HepG2 (cell line): ENCODE results near the gene SLC22A7.

ENCODE experiments used
- CHD2 ChIP-seq: IDR thresholded peaks from 2 replicates; pipeline ENCODE4 v1.6.1; 2011; ENCODE audit warnings: low read depth, low read length, improper control_type of control experiment
- MAFK ChIP-seq, 2 experiments: IDR thresholded peaks in 1 of 2; conservative IDR thresholded peaks in 1 of 2; 2 replicates each; pipeline ENCODE4 v1.6.1; 2011; ENCODE audit warnings: improper control_type of control experiment in 2 of 2, low read length in 2 of 2
- PHF21A ChIP-seq: sonication (generic); formaldehyde crosslinking; IDR thresholded peaks from 2 replicates; pipeline ENCODE4 v1.5.0; 2020; ENCODE audit warnings: mild to moderate bottlenecking, missing genetic modification reagents
- PITX1 ChIP-seq: sonication (generic); formaldehyde crosslinking; IDR thresholded peaks from 2 replicates; pipeline ENCODE4 v1.5.1; 2020; ENCODE audit warnings: mild to moderate bottlenecking, missing genetic modification reagents
- POLR2G ChIP-seq: fragments of 200-400 bp; formaldehyde crosslinking; IDR thresholded peaks from 2 replicates; pipeline ENCODE4 v1.6.1; 2018; ENCODE audit warnings: mild to moderate bottlenecking, low read depth, low read length, moderate library complexity
- RFX5 ChIP-seq: IDR thresholded peaks from 2 replicates; pipeline ENCODE4 v1.6.1; 2011; ENCODE audit warnings: low read depth, low read length, improper control_type of control experiment
- TP53 ChIP-seq: sonication (generic); formaldehyde crosslinking; conservative IDR thresholded peaks from 2 replicates; pipeline ENCODE4 v1.4.0; 2020; ENCODE audit warnings: missing genetic modification reagents
- ZBTB7A ChIP-seq: sonication (generic); formaldehyde crosslinking; IDR thresholded peaks from 2 replicates; pipeline ENCODE4 v1.8.0; 2022; ENCODE audit warnings: mild to moderate bottlenecking, missing genetic modification reagents
- ZNF564 ChIP-seq: sonication (generic); formaldehyde crosslinking; IDR thresholded peaks from 2 replicates; pipeline ENCODE4 v1.8.1; 2023; ENCODE audit warnings: mild to moderate bottlenecking, missing genetic modification reagents
- ZNF747 ChIP-seq: sonication (generic); formaldehyde crosslinking; IDR thresholded peaks from 2 replicates; pipeline ENCODE4 v1.8.1; 2023; ENCODE audit warnings: missing genetic modification reagents, mild to moderate bottlenecking, borderline replicate concordance
- TF ChIP-seq, protein P1 (sequence below): IDR thresholded peaks from 2 replicates; pipeline ENCODE4 v1.6.1; 2016; ENCODE audit warnings: low read depth, missing genetic modification reagents, missing compliant biosample characterization
- TF ChIP-seq, protein P2 (sequence below): sonication (generic); formaldehyde crosslinking; IDR thresholded peaks from 2 replicates; pipeline ENCODE4 v1.5.0; 2020; ENCODE audit warnings: mild to moderate bottlenecking, missing genetic modification reagents, moderate library complexity

GRCh38 chr6:43292763-43293318 lies 5.2 kb upstream of the SLC22A7 start:
- no peak for TF ChIP-seq POLR2G
- no peak for TF ChIP-seq CHD2
- TF ChIP-seq, protein P1, sequence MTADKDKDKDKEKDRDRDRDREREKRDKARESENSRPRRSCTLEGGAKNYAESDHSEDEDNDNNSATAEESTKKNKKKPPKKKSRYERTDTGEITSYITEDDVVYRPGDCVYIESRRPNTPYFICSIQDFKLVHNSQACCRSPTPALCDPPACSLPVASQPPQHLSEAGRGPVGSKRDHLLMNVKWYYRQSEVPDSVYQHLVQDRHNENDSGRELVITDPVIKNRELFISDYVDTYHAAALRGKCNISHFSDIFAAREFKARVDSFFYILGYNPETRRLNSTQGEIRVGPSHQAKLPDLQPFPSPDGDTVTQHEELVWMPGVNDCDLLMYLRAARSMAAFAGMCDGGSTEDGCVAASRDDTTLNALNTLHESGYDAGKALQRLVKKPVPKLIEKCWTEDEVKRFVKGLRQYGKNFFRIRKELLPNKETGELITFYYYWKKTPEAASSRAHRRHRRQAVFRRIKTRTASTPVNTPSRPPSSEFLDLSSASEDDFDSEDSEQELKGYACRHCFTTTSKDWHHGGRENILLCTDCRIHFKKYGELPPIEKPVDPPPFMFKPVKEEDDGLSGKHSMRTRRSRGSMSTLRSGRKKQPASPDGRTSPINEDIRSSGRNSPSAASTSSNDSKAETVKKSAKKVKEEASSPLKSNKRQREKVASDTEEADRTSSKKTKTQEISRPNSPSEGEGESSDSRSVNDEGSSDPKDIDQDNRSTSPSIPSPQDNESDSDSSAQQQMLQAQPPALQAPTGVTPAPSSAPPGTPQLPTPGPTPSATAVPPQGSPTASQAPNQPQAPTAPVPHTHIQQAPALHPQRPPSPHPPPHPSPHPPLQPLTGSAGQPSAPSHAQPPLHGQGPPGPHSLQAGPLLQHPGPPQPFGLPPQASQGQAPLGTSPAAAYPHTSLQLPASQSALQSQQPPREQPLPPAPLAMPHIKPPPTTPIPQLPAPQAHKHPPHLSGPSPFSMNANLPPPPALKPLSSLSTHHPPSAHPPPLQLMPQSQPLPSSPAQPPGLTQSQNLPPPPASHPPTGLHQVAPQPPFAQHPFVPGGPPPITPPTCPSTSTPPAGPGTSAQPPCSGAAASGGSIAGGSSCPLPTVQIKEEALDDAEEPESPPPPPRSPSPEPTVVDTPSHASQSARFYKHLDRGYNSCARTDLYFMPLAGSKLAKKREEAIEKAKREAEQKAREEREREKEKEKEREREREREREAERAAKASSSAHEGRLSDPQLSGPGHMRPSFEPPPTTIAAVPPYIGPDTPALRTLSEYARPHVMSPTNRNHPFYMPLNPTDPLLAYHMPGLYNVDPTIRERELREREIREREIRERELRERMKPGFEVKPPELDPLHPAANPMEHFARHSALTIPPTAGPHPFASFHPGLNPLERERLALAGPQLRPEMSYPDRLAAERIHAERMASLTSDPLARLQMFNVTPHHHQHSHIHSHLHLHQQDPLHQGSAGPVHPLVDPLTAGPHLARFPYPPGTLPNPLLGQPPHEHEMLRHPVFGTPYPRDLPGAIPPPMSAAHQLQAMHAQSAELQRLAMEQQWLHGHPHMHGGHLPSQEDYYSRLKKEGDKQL (CRISPR knock-in tag): no peak
- no peak for TF ChIP-seq PITX1 (CRISPR knock-in tag)
- no peak for TF ChIP-seq TP53
- TF ChIP-seq PHF21A (CRISPR knock-in tag): no peak
- no peak for TF ChIP-seq MAFK (conservative IDR thresholded peaks at IDR 0.05 in 1 of 2, IDR thresholded peaks at IDR 0.05 in 1 of 2; ENCODE audit: low read length in 2 of 2)
- no peak for TF ChIP-seq ZNF747 (CRISPR knock-in tag)
- TF ChIP-seq ZBTB7A (CRISPR knock-in tag): no peak
- TF ChIP-seq, protein P2, sequence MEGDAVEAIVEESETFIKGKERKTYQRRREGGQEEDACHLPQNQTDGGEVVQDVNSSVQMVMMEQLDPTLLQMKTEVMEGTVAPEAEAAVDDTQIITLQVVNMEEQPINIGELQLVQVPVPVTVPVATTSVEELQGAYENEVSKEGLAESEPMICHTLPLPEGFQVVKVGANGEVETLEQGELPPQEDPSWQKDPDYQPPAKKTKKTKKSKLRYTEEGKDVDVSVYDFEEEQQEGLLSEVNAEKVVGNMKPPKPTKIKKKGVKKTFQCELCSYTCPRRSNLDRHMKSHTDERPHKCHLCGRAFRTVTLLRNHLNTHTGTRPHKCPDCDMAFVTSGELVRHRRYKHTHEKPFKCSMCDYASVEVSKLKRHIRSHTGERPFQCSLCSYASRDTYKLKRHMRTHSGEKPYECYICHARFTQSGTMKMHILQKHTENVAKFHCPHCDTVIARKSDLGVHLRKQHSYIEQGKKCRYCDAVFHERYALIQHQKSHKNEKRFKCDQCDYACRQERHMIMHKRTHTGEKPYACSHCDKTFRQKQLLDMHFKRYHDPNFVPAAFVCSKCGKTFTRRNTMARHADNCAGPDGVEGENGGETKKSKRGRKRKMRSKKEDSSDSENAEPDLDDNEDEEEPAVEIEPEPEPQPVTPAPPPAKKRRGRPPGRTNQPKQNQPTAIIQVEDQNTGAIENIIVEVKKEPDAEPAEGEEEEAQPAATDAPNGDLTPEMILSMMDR (CRISPR knock-in tag): no peak
- no peak for TF ChIP-seq ZNF564 (CRISPR knock-in tag)
- no peak for TF ChIP-seq RFX5
